Measurements from ENCODE around the gene HSPB2. TPM values are rescaled to one million over a fixed set of nuclear protein-coding genes. Genes with fewer than 3 reads are reported as not detected.

The HSPB2 gene
- total RNA-seq, 4 donors from 2014 or later = 1.2 to 6.7 (median 1.5) TPM; not detected in 1

DNA sequence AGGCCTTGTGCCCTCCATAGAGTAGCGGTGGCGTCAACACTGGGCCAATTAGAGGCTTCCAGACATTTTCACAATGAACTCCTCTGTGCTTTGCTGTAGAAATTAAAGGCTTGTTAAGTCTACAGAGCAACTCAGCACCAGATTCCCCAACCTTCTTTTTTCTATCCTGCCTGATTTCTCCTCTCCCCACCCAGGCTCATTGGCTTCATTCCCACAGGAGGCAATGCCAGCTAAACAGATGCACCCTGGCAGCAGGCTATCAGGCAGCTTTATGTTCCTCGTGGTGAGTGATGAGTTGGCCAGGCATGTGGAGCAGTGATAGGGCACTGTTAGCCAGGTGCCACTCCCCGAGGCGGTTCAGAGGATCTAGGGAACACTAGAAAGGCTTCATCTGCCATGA lies 29.4 kb downstream of the HSPB2 start:
- no peak for TF ChIP-seq CTCF (IDR thresholded peaks at IDR 0.05)
- no peak for TF ChIP-seq POLR2A (IDR thresholded peaks at IDR 0.05)
- no peak for DNase-seq (ENCODE audit: low spot score in 2 of 2)
- WGBS, 2 donors = 45 to 58% methylated on average over 5 of the region's 5 CpGs
- H3K4me3 ChIP-seq (ENCODE audit: low read depth, poor library complexity, severe bottlenecking) = no peak overlapping the region
- intact Hi-C loops (cut with DNase I; ENCODE audit: low total_unique reads) = loop anchor here (2.0 kb wide), 1 partner anchor 31 kb away; no protein-coding TSS in a partner anchor

DNA sequence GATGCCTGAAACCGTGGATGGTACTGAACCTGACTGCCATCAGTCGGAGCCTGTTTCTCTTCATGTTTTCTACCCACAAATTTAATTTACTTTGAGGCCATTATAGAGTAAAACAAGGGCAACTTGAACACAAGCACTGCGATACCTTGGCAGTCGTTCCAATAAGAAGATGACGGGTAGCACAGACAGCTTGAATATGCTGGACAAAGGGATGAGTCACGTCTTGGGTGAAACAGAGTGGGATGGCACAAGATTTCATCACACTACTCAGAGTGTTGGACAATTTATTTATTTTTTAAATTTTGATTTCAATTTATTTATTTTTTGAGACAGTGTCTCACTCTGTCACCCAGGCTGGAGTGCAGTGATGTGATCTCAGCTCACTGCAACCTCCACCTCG lies 30.3 kb downstream of the HSPB2 start:
- intact Hi-C loops (cut with DNase I; ENCODE audit: low total_unique reads) = loop anchor here (2.0 kb wide), 1 partner anchor 30 kb away; no protein-coding TSS in a partner anchor
- DNase-seq (ENCODE audit: low spot score in 2 of 2) = no peak
- H3K4me3 ChIP-seq (ENCODE audit: low read depth, poor library complexity, severe bottlenecking) = no peak overlapping the region
- TF ChIP-seq POLR2A (IDR thresholded peaks at IDR 0.05) (no peak), CTCF (IDR thresholded peaks at IDR 0.05) (no peak)
- 84 to 91% methylated on average over 7 of the region's 7 CpGs for WGBS, 2 donors

- TF ChIP-seq POLR2A (IDR thresholded peaks at IDR 0.05) = no peak
- TF ChIP-seq CTCF (IDR thresholded peaks at IDR 0.05) = no peak
- no peak overlapping the region for H3K4me3 ChIP-seq (ENCODE audit: low read depth, poor library complexity, severe bottlenecking)
- 67% methylated on average over 3 of the region's 3 CpGs for WGBS, 2 donors
- no peak for DNase-seq (ENCODE audit: low spot score in 2 of 2)
- intact Hi-C loops (cut with DNase I; ENCODE audit: low total_unique reads) = no loop called here
Observed at GRCh38 chr11:111944139-111944538, 31.6 kb downstream of the HSPB2 start.

- H3K4me3 ChIP-seq (ENCODE audit: low read depth, poor library complexity, severe bottlenecking) = no peak overlapping the region
- no peak for DNase-seq (ENCODE audit: low spot score in 2 of 2)
- intact Hi-C loops (cut with DNase I; ENCODE audit: low total_unique reads) = no loop called here
- 51 to 56% methylated on average over 5 of the region's 5 CpGs for WGBS, 2 donors
- TF ChIP-seq POLR2A (IDR thresholded peaks at IDR 0.05) (no peak), CTCF (IDR thresholded peaks at IDR 0.05) (no peak)
Observed at GRCh38 chr11:111944651-111945051, 32.1 kb downstream of the HSPB2 start.

GRCh38 chr11:111945198-111945597 lies 32.7 kb downstream of the HSPB2 start:
- intact Hi-C loops (cut with DNase I; ENCODE audit: low total_unique reads) = no loop called here
- TF ChIP-seq POLR2A (IDR thresholded peaks at IDR 0.05) (no peak), CTCF (IDR thresholded peaks at IDR 0.05) (no peak)
- H3K4me3 ChIP-seq (ENCODE audit: low read depth, poor library complexity, severe bottlenecking) = no peak overlapping the region
- no peak for DNase-seq (ENCODE audit: low spot score in 2 of 2)
- WGBS, 2 donors = 41 to 57% methylated on average over 1 of the region's 1 CpG

DNA sequence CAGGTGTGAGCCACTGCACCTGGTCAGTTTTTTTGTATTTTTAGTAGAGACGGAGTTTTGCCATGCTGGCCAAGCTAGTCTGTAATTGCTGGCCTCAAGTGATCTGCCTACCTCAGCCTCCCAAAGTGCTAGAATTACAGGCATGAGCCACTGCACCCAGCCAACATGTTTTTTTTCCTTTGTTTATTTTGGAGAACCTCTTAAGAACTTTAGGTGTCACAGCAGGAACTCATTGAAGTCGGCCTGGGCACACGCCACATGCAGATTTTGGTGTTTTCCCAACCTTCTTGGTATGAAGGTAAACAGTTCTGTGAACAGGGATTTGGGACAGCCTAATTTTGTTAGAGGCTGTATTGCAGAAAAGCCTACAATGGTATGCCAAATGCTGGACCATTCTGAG lies 34.0 kb downstream of the HSPB2 start:
- TF ChIP-seq CTCF (IDR thresholded peaks at IDR 0.05) = no peak
- no peak for TF ChIP-seq POLR2A (IDR thresholded peaks at IDR 0.05)
- no peak for DNase-seq (ENCODE audit: low spot score in 2 of 2)
- 82 to 89% methylated on average over 3 of the region's 3 CpGs for WGBS, 2 donors
- H3K4me3 ChIP-seq (ENCODE audit: low read depth, poor library complexity, severe bottlenecking) = no peak overlapping the region
- intact Hi-C loops (cut with DNase I; ENCODE audit: low total_unique reads) = no loop called here

Data from lower leg skin (tissue), 4 donors.